WTC11 (cell line): ENCODE results near the gene ABCA12. TPM values are rescaled to one million over a fixed set of nuclear protein-coding genes. Genes with fewer than 3 reads are reported as not detected.

Experiments used
- ATAC-seq: fragments of 200-7000 bp; cut with Tn5 transposase; 2 replicates; pipeline ENCODE4 v1.10.0; 2021; ENCODE audit warnings: mild to moderate bottlenecking, moderate library complexity
- CTCF ChIA-PET: fragments of 300-600 bp; sonication (Branson Sonifier 250); formaldehyde crosslinking; loops from one replicate; lab custom pipeline; 2021; ENCODE audit warnings: antibody characterized with exemption; lab: Charles Lee
- POLR2A ChIA-PET: fragments of 350-600 bp; sonication (Branson Sonifier 250); formaldehyde crosslinking; loops from one replicate; lab custom pipeline; 2021; ENCODE audit warnings: antibody characterized with exemption; lab: Charles Lee
- DNase-seq: peaks from one replicate; pipeline ENCODE4 v3.0.0; 2021; ENCODE audit warnings: low spot score
- H3K27ac Mint-ChIP-seq: 2 replicates; pipeline ENCODE4 v1.8.0; 2021; ENCODE audit warnings: mixed read lengths
- H3K27me3 Mint-ChIP-seq: 2 replicates; pipeline ENCODE4 v1.8.0; 2021; ENCODE audit warnings: low read depth, mild to moderate bottlenecking, moderate library complexity, mixed read lengths
- H3K36me3 Mint-ChIP-seq: 2 replicates; pipeline ENCODE4 v1.8.0; 2021; ENCODE audit warnings: mixed read lengths
- H3K4me1 Mint-ChIP-seq: 2 replicates; pipeline ENCODE4 v1.8.0; 2022; ENCODE audit warnings: mixed read lengths
- H3K4me3 Mint-ChIP-seq: 2 replicates; pipeline ENCODE4 v1.8.0; 2021; ENCODE audit warnings: mild to moderate bottlenecking, moderate library complexity, mixed read lengths
- H3K9me3 Mint-ChIP-seq: 2 replicates; pipeline ENCODE4 v1.8.0; 2021; ENCODE audit warnings: mixed read lengths
- AFF4 ChIP-seq: sonication (generic); formaldehyde crosslinking; IDR thresholded peaks from 2 replicates; pipeline ENCODE4 v1.8.1; 2023; ENCODE audit warnings: mild to moderate bottlenecking, missing genetic modification reagents, borderline replicate concordance
- ATF1 ChIP-seq: sonication (generic); formaldehyde crosslinking; IDR thresholded peaks from 2 replicates; pipeline ENCODE4 v1.8.1; 2023; ENCODE audit warnings: mild to moderate bottlenecking, moderate library complexity, missing genetic modification reagents
- ATF3 ChIP-seq: sonication (generic); formaldehyde crosslinking; conservative IDR thresholded peaks from 2 replicates; pipeline ENCODE4 v1.8.1; 2022; ENCODE audit warnings: mild to moderate bottlenecking, missing genetic modification reagents
- CREB1 ChIP-seq: sonication (generic); formaldehyde crosslinking; IDR thresholded peaks from 2 replicates; pipeline ENCODE4 v1.8.0; 2023; ENCODE audit warnings: mild to moderate bottlenecking, missing genetic modification reagents
- CTCF ChIP-seq: fragments of 200-600 bp; IDR thresholded peaks from 2 replicates; pipeline ENCODE4 v1.8.0; 2022; ENCODE audit warnings: antibody characterized with exemption
- E2F4 ChIP-seq: sonication (generic); formaldehyde crosslinking; IDR thresholded peaks from 2 replicates; pipeline ENCODE4 v1.8.1; 2022; ENCODE audit warnings: low read depth, mild to moderate bottlenecking, moderate library complexity, missing genetic modification reagents, borderline replicate concordance
- E2F5 ChIP-seq: sonication (generic); formaldehyde crosslinking; IDR thresholded peaks from 2 replicates; pipeline ENCODE4 v1.8.1; 2022; ENCODE audit warnings: mild to moderate bottlenecking, moderate library complexity, missing genetic modification reagents
- ELF4 ChIP-seq: sonication (generic); formaldehyde crosslinking; IDR thresholded peaks from 2 replicates; pipeline ENCODE4 v1.8.1; 2022; ENCODE audit warnings: low read depth, mild to moderate bottlenecking, moderate library complexity, missing genetic modification reagents
- EMX1 ChIP-seq: fragments of 250-450 bp; sonication (Bioruptor Pico); IDR thresholded peaks from 2 replicates; pipeline ENCODE4 v1.8.0; 2021; ENCODE audit warnings: mild to moderate bottlenecking
- ERG ChIP-seq: fragments of 250-450 bp; sonication (Bioruptor Pico); IDR thresholded peaks from 2 replicates; pipeline ENCODE4 v1.8.0; 2021; ENCODE audit warnings: mild to moderate bottlenecking
- ETV6 ChIP-seq: sonication (generic); formaldehyde crosslinking; IDR thresholded peaks from 2 replicates; pipeline ENCODE4 v1.8.1; 2022; ENCODE audit warnings: mild to moderate bottlenecking, missing genetic modification reagents
- FOXP4 ChIP-seq: sonication (generic); formaldehyde crosslinking; IDR thresholded peaks from 2 replicates; pipeline ENCODE4 v1.8.0; 2022; ENCODE audit warnings: mild to moderate bottlenecking, missing genetic modification reagents
- GABPB1 ChIP-seq: sonication (generic); formaldehyde crosslinking; IDR thresholded peaks from 2 replicates; pipeline ENCODE4 v1.8.1; 2023; ENCODE audit warnings: mild to moderate bottlenecking, missing genetic modification reagents
- GRHL2 ChIP-seq: fragments of 250-450 bp; sonication (Bioruptor Pico); IDR thresholded peaks from 2 replicates; pipeline ENCODE4 v1.8.0; 2022; ENCODE audit warnings: mild to moderate bottlenecking, moderate library complexity; ENCODE audit not compliant: insufficient replicate concordance, severe bottlenecking
- MLX ChIP-seq: sonication (generic); formaldehyde crosslinking; IDR thresholded peaks from 2 replicates; pipeline ENCODE4 v1.8.1; 2023; ENCODE audit warnings: mild to moderate bottlenecking, missing genetic modification reagents, moderate library complexity
- NR2C2 ChIP-seq: sonication (generic); formaldehyde crosslinking; IDR thresholded peaks from 2 replicates; pipeline ENCODE4 v1.8.0; 2022; ENCODE audit warnings: mild to moderate bottlenecking, missing genetic modification reagents
- ZNF138 ChIP-seq: sonication (generic); formaldehyde crosslinking; conservative IDR thresholded peaks from 2 replicates; pipeline ENCODE4 v1.8.1; 2022; ENCODE audit warnings: mild to moderate bottlenecking, moderate library complexity, missing genetic modification reagents
- ZNF423 ChIP-seq: fragments of 250-450 bp; sonication (Bioruptor Pico); IDR thresholded peaks from 2 replicates; pipeline ENCODE4 v2.1.2; 2022; ENCODE audit warnings: mild to moderate bottlenecking, moderate library complexity
- total RNA-seq: library from RNA; stranded (reverse); gene quantifications from 3 replicates; pipeline ENCODE4 v1.2.3, GENCODE V29; 2021

ABCA12 gene
- total RNA-seq, 1 experiment from 2014 or later = 0.04 TPM

- peak overlapping the region; percentile 26 for H3K27ac Mint-ChIP-seq
- H3K36me3 Mint-ChIP-seq = peaks cover 5% of the 10 kb centered on the region
- TF ChIP-seq E2F4 (CRISPR knock-in tag) (no peak), EMX1 (CRISPR knock-in tag) (no peak), ERG (CRISPR knock-in tag) (no peak), AFF4 (CRISPR knock-in tag) (no peak), MLX (no peak), CTCF (no peak)
- ChIA-PET CTCF (no interaction called here), POLR2A (no interaction called here)
- peak; percentile 81 for ATAC-seq
- peaks cover 26% of the 10 kb centered on the region for H3K4me1 Mint-ChIP-seq
- H3K9me3 Mint-ChIP-seq = peaks cover 9% of the 10 kb centered on the region; the same call in 1 of the 2 replicates
- H3K4me3 Mint-ChIP-seq = no peak overlapping the region
- H3K27me3 Mint-ChIP-seq = no peaks in the 10 kb centered on the region
- DNase-seq = peak; percentile 16
These were observed 233.8 kb downstream of the ABCA12 start for GRCh38 chr2:214904634-214905033.

- DNase-seq = no peak
- H3K4me3 Mint-ChIP-seq = no peak overlapping the region
- no peak for ATAC-seq
- CTCF ChIA-PET = no interaction called here
- POLR2A ChIA-PET = no interaction called here
- H3K27me3 Mint-ChIP-seq = no peaks in the 10 kb centered on the region
- peaks cover 5% of the 10 kb centered on the region for H3K36me3 Mint-ChIP-seq
- peak overlapping the region; percentile 54; the same call in 1 of the 2 replicates for H3K27ac Mint-ChIP-seq
- peaks cover 9% of the 10 kb centered on the region; the same call in 1 of the 2 replicates for H3K9me3 Mint-ChIP-seq
- TF ChIP-seq ZNF423 (CRISPR knock-in tag) (no peak), ATF1 (CRISPR knock-in tag) (no peak), CREB1 (CRISPR knock-in tag) (no peak), ZNF138 (no peak)
- TF ChIP-seq, all 79 proteins: peak for 0
- peaks cover 26% of the 10 kb centered on the region for H3K4me1 Mint-ChIP-seq
These were observed 234.2 kb downstream of the ABCA12 start for GRCh38 chr2:214904176-214904575.

- POLR2A ChIA-PET = no interaction called here
- Mint-ChIP-seq H3K27me3 (no peaks in the 10 kb centered on the region), H3K4me3 (no peak overlapping the region), H3K27ac (no peak overlapping the region), H3K9me3 (peaks cover 7% of the 10 kb centered on the region; the same call in 1 of the 2 replicates), H3K4me1 (peaks cover 19% of the 10 kb centered on the region), H3K36me3 (peaks cover 3% of the 10 kb centered on the region)
- ATAC-seq (no peak), DNase-seq (no peak)
- CTCF ChIA-PET = no interaction called here
- TF ChIP-seq NR2C2 (CRISPR knock-in tag) = no peak
- TF ChIP-seq FOXP4 (CRISPR knock-in tag) = no peak
- TF ChIP-seq ATF3 (CRISPR knock-in tag) = no peak
- TF ChIP-seq ELF4 (CRISPR knock-in tag) = no peak
- TF ChIP-seq GABPB1 = no peak
- no peak for TF ChIP-seq ETV6 (CRISPR knock-in tag)
- no peak for TF ChIP-seq E2F5
- no peak for TF ChIP-seq GRHL2
These were observed 236.1 kb downstream of the ABCA12 start for GRCh38 chr2:214902286-214902685.
